ENCODE data around the gene GALNT6. TPM values are rescaled to one million over a fixed set of nuclear protein-coding genes. Genes with fewer than 3 reads are reported as not detected.
A peak's percentile ranks its signal among the peaks of the same experiment; 100 is the strongest.

The GALNT6 gene
- total RNA-seq, 1 donor from 2014 or later: not detected

- no peaks in the 10 kb centered on the region for H3K27me3 Mint-ChIP-seq (ENCODE audit: insufficient read depth, low read depth)
- Histone ChIP-seq H3F3A (ENCODE audit: low read depth) (no peaks in the 10 kb centered on the region), H4K20me1 (ENCODE audit: low read depth) (no peaks in the 10 kb centered on the region), H3K27ac (no peak overlapping the region), H3K36me3 (no peaks in the 10 kb centered on the region), H3K4me1 (peaks cover 6% of the 10 kb centered on the region), H3K27me3 (no peaks in the 10 kb centered on the region), H3K4me3 (no peak overlapping the region), H3K79me2 (ENCODE audit: low read depth) (peaks cover 18% of the 10 kb centered on the region), H3K4me2 (peak overlapping the region; percentile 2), H3K9me3 (ENCODE audit: low read depth) (no peaks in the 10 kb centered on the region), H3K9ac (no peak overlapping the region), H2AFZ (replicated peaks) (no peak overlapping the region)
- H3K4me1 Mint-ChIP-seq: no peaks in the 10 kb centered on the region
- H3K9me3 Mint-ChIP-seq: peaks cover 2% of the 10 kb centered on the region
- DNase-seq (ENCODE audit: low spot score): no peak
- H3K27ac Mint-ChIP-seq: no peak overlapping the region
- H3K4me3 Mint-ChIP-seq: no peak overlapping the region
- TF ChIP-seq EZH2 (IDR thresholded peaks at IDR 0.05): no peak
- TF ChIP-seq EZH2phosphoT487 (IDR thresholded peaks at IDR 0.05): no peak
- no peak for TF ChIP-seq CTCF (IDR thresholded peaks at IDR 0.05)
- peaks cover 4% of the 10 kb centered on the region for H3K36me3 Mint-ChIP-seq
Observed at GRCh38 chr12:51434305-51434704, 43.1 kb upstream of the GALNT6 start.

- Histone ChIP-seq H3K4me2 (no peak overlapping the region), H4K20me1 (ENCODE audit: low read depth) (no peaks in the 10 kb centered on the region), H2AFZ (replicated peaks) (no peak overlapping the region), H3K9ac (no peak overlapping the region), H3K79me2 (ENCODE audit: low read depth) (peaks cover 18% of the 10 kb centered on the region), H3F3A (ENCODE audit: low read depth) (no peaks in the 10 kb centered on the region), H3K27ac (no peak overlapping the region), H3K4me1 (peaks cover 6% of the 10 kb centered on the region), H3K4me3 (no peak overlapping the region), H3K36me3 (no peaks in the 10 kb centered on the region), H3K27me3 (no peaks in the 10 kb centered on the region), H3K9me3 (ENCODE audit: low read depth) (no peaks in the 10 kb centered on the region)
- Mint-ChIP-seq H3K36me3 (peaks cover 4% of the 10 kb centered on the region), H3K27ac (no peak overlapping the region), H3K4me1 (no peaks in the 10 kb centered on the region), H3K4me3 (no peak overlapping the region), H3K9me3 (peaks cover 2% of the 10 kb centered on the region), H3K27me3 (ENCODE audit: insufficient read depth, low read depth) (no peaks in the 10 kb centered on the region)
- no peak for DNase-seq (ENCODE audit: low spot score)
- no peak for TF ChIP-seq EZH2phosphoT487 (IDR thresholded peaks at IDR 0.05)
- TF ChIP-seq EZH2 (IDR thresholded peaks at IDR 0.05): no peak
- TF ChIP-seq CTCF (IDR thresholded peaks at IDR 0.05): no peak
Observed at GRCh38 chr12:51432921-51433320, 41.7 kb upstream of the GALNT6 start.

GRCh38 chr12:51430196-51430895, 39.1 kb upstream of the GALNT6 start:
- Mint-ChIP-seq H3K36me3 (peaks cover 6% of the 10 kb centered on the region), H3K4me1 (peaks cover 17% of the 10 kb centered on the region)

More at GRCh38 chr12:51430196-51430895, 39.1 kb upstream of the GALNT6 start:
- H3K4me2 ChIP-seq: no peak overlapping the region
- H3K4me3 Mint-ChIP-seq: no peak overlapping the region
- no peaks in the 10 kb centered on the region for H3K36me3 ChIP-seq
- H3K9me3 ChIP-seq (ENCODE audit: low read depth): no peaks in the 10 kb centered on the region
- peaks cover 14% of the 10 kb centered on the region for H3K79me2 ChIP-seq (ENCODE audit: low read depth)
- H3F3A ChIP-seq (ENCODE audit: low read depth): peaks cover 2% of the 10 kb centered on the region
- no peak overlapping the region for H3K27ac ChIP-seq
- no peaks in the 10 kb centered on the region for H3K27me3 Mint-ChIP-seq (ENCODE audit: insufficient read depth, low read depth)
- H3K4me3 ChIP-seq: no peak overlapping the region
- H2AFZ ChIP-seq (replicated peaks): no peak overlapping the region
- no peak overlapping the region for H3K27ac Mint-ChIP-seq
- no peak overlapping the region for H3K9ac ChIP-seq
- peaks cover 2% of the 10 kb centered on the region for H3K9me3 Mint-ChIP-seq
- no peak for DNase-seq (ENCODE audit: low spot score)
- no peaks in the 10 kb centered on the region for H4K20me1 ChIP-seq (ENCODE audit: low read depth)
- no peak for TF ChIP-seq EZH2phosphoT487 (IDR thresholded peaks at IDR 0.05)
- TF ChIP-seq EZH2 (IDR thresholded peaks at IDR 0.05): no peak
- TF ChIP-seq CTCF (IDR thresholded peaks at IDR 0.05): no peak
- peaks cover 6% of the 10 kb centered on the region for H3K4me1 ChIP-seq
- H3K27me3 ChIP-seq: no peaks in the 10 kb centered on the region
